ENCODE results near the gene NIT1. TPM values are rescaled to one million over a fixed set of nuclear protein-coding genes. Genes with fewer than 3 reads are reported as not detected.

Gene NIT1
- total and polyA plus RNA-seq, 2 of the 13 experiments (the other 11 are each of a cell fraction or from before 2014, with no cell fraction given) = 22.7 to 31.0 TPM

DNA sequence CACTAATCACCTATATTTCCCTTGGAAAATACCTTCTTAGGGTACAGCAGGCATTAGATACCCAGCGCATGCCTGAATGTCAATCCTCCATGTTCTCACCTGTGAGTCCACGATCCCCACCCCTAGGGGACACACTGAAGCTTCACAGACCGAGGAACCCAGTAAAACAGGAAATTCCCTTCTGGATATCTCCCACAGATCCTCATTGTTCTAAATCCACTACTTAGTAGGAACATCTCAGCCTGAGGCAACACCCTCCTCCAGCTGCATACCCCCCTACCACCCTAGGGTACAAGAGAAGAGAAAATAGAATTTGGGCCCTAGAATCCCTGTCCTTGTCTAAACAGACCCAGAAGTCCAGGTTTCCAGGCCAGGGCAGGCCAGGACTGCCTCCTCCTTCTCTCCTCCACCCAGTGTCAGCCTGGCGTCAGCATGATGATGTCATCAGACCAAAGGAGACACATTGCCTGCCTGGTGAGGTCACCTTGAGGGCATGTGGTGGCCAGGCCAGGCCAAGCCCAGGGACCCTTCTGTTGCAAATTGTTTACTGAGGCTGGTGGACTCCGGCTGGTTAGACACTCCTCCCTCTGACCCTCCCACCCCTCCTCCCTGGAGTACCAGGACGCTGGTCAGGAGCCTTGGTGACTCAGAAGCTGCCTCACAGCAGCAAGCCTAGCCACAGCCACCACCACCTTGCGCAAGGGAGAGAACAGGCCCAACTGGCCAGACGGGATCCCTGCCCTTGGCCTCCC, 34.7 kb upstream of the NIT1 start (continued):
- TF ChIP-seq ZHX2 (IDR thresholded peaks at IDR 0.05; ENCODE audit: low read depth) = no peak
- no peak for TF ChIP-seq ZHX2 (CRISPR knock-in tag; IDR thresholded peaks at IDR 0.05; ENCODE audit: borderline replicate concordance)
- no peak for TF ChIP-seq NFRKB (IDR thresholded peaks at IDR 0.05)
- TF ChIP-seq, protein P1, sequence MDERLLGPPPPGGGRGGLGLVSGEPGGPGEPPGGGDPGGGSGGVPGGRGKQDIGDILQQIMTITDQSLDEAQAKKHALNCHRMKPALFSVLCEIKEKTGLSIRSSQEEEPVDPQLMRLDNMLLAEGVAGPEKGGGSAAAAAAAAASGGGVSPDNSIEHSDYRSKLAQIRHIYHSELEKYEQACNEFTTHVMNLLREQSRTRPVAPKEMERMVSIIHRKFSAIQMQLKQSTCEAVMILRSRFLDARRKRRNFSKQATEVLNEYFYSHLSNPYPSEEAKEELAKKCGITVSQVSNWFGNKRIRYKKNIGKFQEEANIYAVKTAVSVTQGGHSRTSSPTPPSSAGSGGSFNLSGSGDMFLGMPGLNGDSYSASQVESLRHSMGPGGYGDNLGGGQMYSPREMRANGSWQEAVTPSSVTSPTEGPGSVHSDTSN (CRISPR knock-in tag; IDR thresholded peaks at IDR 0.05) = no peak
- TF ChIP-seq NFIC (IDR thresholded peaks at IDR 0.05; ENCODE audit: low read length) = no peak
- TF ChIP-seq TOPORS (CRISPR knock-in tag; IDR thresholded peaks at IDR 0.05) = no peak
- TF ChIP-seq SOX6 (IDR thresholded peaks at IDR 0.05) = no peak
- no peak for TF ChIP-seq SOX6 (CRISPR knock-in tag; IDR thresholded peaks at IDR 0.05)
- TF ChIP-seq, protein P2, sequence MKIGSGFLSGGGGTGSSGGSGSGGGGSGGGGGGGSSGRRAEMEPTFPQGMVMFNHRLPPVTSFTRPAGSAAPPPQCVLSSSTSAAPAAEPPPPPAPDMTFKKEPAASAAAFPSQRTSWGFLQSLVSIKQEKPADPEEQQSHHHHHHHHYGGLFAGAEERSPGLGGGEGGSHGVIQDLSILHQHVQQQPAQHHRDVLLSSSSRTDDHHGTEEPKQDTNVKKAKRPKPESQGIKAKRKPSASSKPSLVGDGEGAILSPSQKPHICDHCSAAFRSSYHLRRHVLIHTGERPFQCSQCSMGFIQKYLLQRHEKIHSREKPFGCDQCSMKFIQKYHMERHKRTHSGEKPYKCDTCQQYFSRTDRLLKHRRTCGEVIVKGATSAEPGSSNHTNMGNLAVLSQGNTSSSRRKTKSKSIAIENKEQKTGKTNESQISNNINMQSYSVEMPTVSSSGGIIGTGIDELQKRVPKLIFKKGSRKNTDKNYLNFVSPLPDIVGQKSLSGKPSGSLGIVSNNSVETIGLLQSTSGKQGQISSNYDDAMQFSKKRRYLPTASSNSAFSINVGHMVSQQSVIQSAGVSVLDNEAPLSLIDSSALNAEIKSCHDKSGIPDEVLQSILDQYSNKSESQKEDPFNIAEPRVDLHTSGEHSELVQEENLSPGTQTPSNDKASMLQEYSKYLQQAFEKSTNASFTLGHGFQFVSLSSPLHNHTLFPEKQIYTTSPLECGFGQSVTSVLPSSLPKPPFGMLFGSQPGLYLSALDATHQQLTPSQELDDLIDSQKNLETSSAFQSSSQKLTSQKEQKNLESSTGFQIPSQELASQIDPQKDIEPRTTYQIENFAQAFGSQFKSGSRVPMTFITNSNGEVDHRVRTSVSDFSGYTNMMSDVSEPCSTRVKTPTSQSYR (CRISPR knock-in tag; IDR thresholded peaks at IDR 0.05; ENCODE audit: borderline replicate concordance) = peak; percentile 34; the same call in 1 of the 2 replicates
- TF ChIP-seq RELA (CRISPR knock-in tag; IDR thresholded peaks at IDR 0.05) = no peak
- TF ChIP-seq, protein P3, sequence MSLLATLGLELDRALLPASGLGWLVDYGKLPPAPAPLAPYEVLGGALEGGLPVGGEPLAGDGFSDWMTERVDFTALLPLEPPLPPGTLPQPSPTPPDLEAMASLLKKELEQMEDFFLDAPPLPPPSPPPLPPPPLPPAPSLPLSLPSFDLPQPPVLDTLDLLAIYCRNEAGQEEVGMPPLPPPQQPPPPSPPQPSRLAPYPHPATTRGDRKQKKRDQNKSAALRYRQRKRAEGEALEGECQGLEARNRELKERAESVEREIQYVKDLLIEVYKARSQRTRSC (CRISPR knock-in tag; IDR thresholded peaks at IDR 0.05; ENCODE audit: low read depth) = no peak
- peak; percentile 57 for TF ChIP-seq PATZ1 (CRISPR knock-in tag; IDR thresholded peaks at IDR 0.05)
- no peak for TF ChIP-seq MEIS1 (CRISPR knock-in tag; IDR thresholded peaks at IDR 0.05; ENCODE audit: borderline replicate concordance)
- no peak for TF ChIP-seq ZNF460 (CRISPR knock-in tag; IDR thresholded peaks at IDR 0.05; ENCODE audit: borderline replicate concordance)
- TF ChIP-seq, protein P4, sequence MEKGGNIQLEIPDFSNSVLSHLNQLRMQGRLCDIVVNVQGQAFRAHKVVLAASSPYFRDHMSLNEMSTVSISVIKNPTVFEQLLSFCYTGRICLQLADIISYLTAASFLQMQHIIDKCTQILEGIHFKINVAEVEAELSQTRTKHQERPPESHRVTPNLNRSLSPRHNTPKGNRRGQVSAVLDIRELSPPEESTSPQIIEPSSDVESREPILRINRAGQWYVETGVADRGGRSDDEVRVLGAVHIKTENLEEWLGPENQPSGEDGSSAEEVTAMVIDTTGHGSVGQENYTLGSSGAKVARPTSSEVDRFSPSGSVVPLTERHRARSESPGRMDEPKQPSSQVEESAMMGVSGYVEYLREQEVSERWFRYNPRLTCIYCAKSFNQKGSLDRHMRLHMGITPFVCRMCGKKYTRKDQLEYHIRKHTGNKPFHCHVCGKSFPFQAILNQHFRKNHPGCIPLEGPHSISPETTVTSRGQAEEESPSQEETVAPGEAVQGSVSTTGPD (CRISPR knock-in tag; IDR thresholded peaks at IDR 0.05) = peak; percentile 54; the same call in 1 of the 2 replicates
